ENCODE data around the gene CELF4. TPM values are rescaled to one million over a fixed set of nuclear protein-coding genes. Genes with fewer than 3 reads are reported as not detected.

Gene CELF4
- total and polyA plus RNA-seq, 7 donors: 0.60 to 5.0 (median 1.8) TPM; not detected in 1

GRCh38 chr18:37483221-37483971 is 82.2 kb downstream of the CELF4 start:
- intact Hi-C loops (cut with DNase I): no loop called here
- peaks cover 11 to 47% (median 37%) of the 10 kb centered on the region in 3 donors for H3K27me3 ChIP-seq
- no peak for DNase-seq

GRCh38 chr18:37482433-37482832 is 83.2 kb downstream of the CELF4 start:
- H3K4me3 ChIP-seq: no peak overlapping the region
- intact Hi-C loops (cut with DNase I): no loop called here
- peaks cover 0 to 14% (median 9%) of the 10 kb centered on the region in 4 donors for H3K4me1 ChIP-seq
- peaks cover 11 to 38% (median 32%) of the 10 kb centered on the region in 3 donors for H3K27me3 ChIP-seq
- WGBS, 2 donors: 60 to 72% methylated on average over 3 of the region's 3 CpGs
- H3K36me3 ChIP-seq: no peaks in the 10 kb centered on the region
- H3K9me3 ChIP-seq: no peaks in the 10 kb centered on the region
- DNase-seq: no peak
- no peak overlapping the region for H3K27ac ChIP-seq
- TF ChIP-seq CTCF (IDR thresholded peaks at IDR 0.05) (no peak), POLR2AphosphoS5 (IDR thresholded peaks at IDR 0.05) (no peak), POLR2A (IDR thresholded peaks at IDR 0.05) (no peak), EP300 (IDR thresholded peaks at IDR 0.05) (no peak)

More at GRCh38 chr18:37483221-37483971, 82.2 kb downstream of the CELF4 start:
- Histone ChIP-seq H3K4me1 (peaks cover 0 to 14% (median 9%) of the 10 kb centered on the region in 4 donors), H3K4me3 (no peak overlapping the region), H3K9me3 (no peaks in the 10 kb centered on the region), H3K36me3 (no peaks in the 10 kb centered on the region), H3K27ac (no peak overlapping the region)
- TF ChIP-seq POLR2AphosphoS5 (IDR thresholded peaks at IDR 0.05): no peak
- no peak for TF ChIP-seq CTCF (IDR thresholded peaks at IDR 0.05)
- no peak for TF ChIP-seq POLR2A (IDR thresholded peaks at IDR 0.05)
- TF ChIP-seq EP300 (IDR thresholded peaks at IDR 0.05): no peak
- 21 to 28% methylated on average over 12 of the region's 12 CpGs for WGBS, 2 donors

GRCh38 chr18:37482002-37482401 is 83.6 kb downstream of the CELF4 start:
- no peak for DNase-seq
- TF ChIP-seq CTCF (IDR thresholded peaks at IDR 0.05) (no peak), POLR2A (IDR thresholded peaks at IDR 0.05) (no peak), POLR2AphosphoS5 (IDR thresholded peaks at IDR 0.05) (no peak), EP300 (IDR thresholded peaks at IDR 0.05) (no peak)
- no peak overlapping the region for H3K27ac ChIP-seq
- H3K36me3 ChIP-seq: no peaks in the 10 kb centered on the region
- peaks cover 0 to 14% (median 9%) of the 10 kb centered on the region in 4 donors for H3K4me1 ChIP-seq
- no peaks in the 10 kb centered on the region for H3K9me3 ChIP-seq
- intact Hi-C loops (cut with DNase I): no loop called here
- 33 to 52% methylated on average over 3 of the region's 3 CpGs for WGBS, 2 donors
- no peak overlapping the region for H3K4me3 ChIP-seq
- H3K27me3 ChIP-seq: peaks cover 11 to 33% (median 28%) of the 10 kb centered on the region in 3 donors

- peaks cover 0 to 14% (median 9%) of the 10 kb centered on the region in 4 donors for H3K4me1 ChIP-seq
- H3K9me3 ChIP-seq: no peaks in the 10 kb centered on the region
- TF ChIP-seq POLR2AphosphoS5 (IDR thresholded peaks at IDR 0.05): no peak
- no peak for TF ChIP-seq CTCF (IDR thresholded peaks at IDR 0.05)
- TF ChIP-seq EP300 (IDR thresholded peaks at IDR 0.05): no peak
- TF ChIP-seq POLR2A (IDR thresholded peaks at IDR 0.05): no peak
- intact Hi-C loops (cut with DNase I): no loop called here
- no peaks in the 10 kb centered on the region for H3K36me3 ChIP-seq
- H3K27me3 ChIP-seq: peaks cover 8 to 28% (median 24%) of the 10 kb centered on the region in 3 donors
- WGBS, 2 donors: 68% methylated on average over 6 of the region's 6 CpGs
- DNase-seq: no peak
- H3K27ac ChIP-seq: no peak overlapping the region
- H3K4me3 ChIP-seq: no peak overlapping the region
Measured at GRCh38 chr18:37481491-37481890, 84.1 kb downstream of the CELF4 start.
